ENCODE data around the gene KIAA0930.
A peak's percentile ranks its signal among the peaks of the same experiment; 100 is the strongest.

KIAA0930 gene

GRCh38 chr22:45248832-45249561, 8.3 kb upstream of the KIAA0930 start:
- DNase-seq = no peak
- no peak for TF ChIP-seq CTCF (IDR thresholded peaks at IDR 0.05; ENCODE audit: low read depth, low read length)
- Histone ChIP-seq H3K9me3 (ENCODE audit: severe bottlenecking) (no peaks in the 10 kb centered on the region), H3K27me3 (ENCODE audit: insufficient read depth, low read depth, severe bottlenecking) (no peaks in the 10 kb centered on the region), H3K4me3 (ENCODE audit: low read depth, low read length) (no peak overlapping the region), H3K27ac (no peak overlapping the region), H3K36me3 (no peaks in the 10 kb centered on the region)

GRCh38 chr22:45246060-45246985, 5.6 kb upstream of the KIAA0930 start:
- no peak for DNase-seq
- H3K36me3 ChIP-seq = no peaks in the 10 kb centered on the region
- TF ChIP-seq CTCF (IDR thresholded peaks at IDR 0.05; ENCODE audit: low read depth, low read length) = no peak
- no peaks in the 10 kb centered on the region for H3K27me3 ChIP-seq (ENCODE audit: insufficient read depth, low read depth, severe bottlenecking)
- H3K4me3 ChIP-seq (ENCODE audit: low read depth, low read length) = no peak overlapping the region
- no peak overlapping the region for H3K27ac ChIP-seq
- H3K9me3 ChIP-seq (ENCODE audit: severe bottlenecking) = no peaks in the 10 kb centered on the region

GRCh38 chr22:45244916-45245315, 4.2 kb upstream of the KIAA0930 start:
- Histone ChIP-seq H3K27ac (no peak overlapping the region), H3K9me3 (ENCODE audit: severe bottlenecking) (no peaks in the 10 kb centered on the region), H3K36me3 (no peaks in the 10 kb centered on the region), H3K4me3 (ENCODE audit: low read depth, low read length) (no peak overlapping the region), H3K27me3 (ENCODE audit: insufficient read depth, low read depth, severe bottlenecking) (no peaks in the 10 kb centered on the region)
- TF ChIP-seq CTCF (IDR thresholded peaks at IDR 0.05; ENCODE audit: low read depth, low read length) = no peak
- DNase-seq = no peak

- H3K4me3 ChIP-seq (ENCODE audit: low read depth, low read length) = no peak overlapping the region
- peak; percentile 26 for DNase-seq
- no peaks in the 10 kb centered on the region for H3K27me3 ChIP-seq (ENCODE audit: insufficient read depth, low read depth, severe bottlenecking)
- no peaks in the 10 kb centered on the region; the same call in 1 of the 2 replicates for H3K36me3 ChIP-seq
- no peak overlapping the region for H3K27ac ChIP-seq
- H3K9me3 ChIP-seq (ENCODE audit: severe bottlenecking) = no peaks in the 10 kb centered on the region
- TF ChIP-seq CTCF (IDR thresholded peaks at IDR 0.05; ENCODE audit: low read depth, low read length) = peak; percentile 34; the same call in 1 of the 2 replicates
Observed at GRCh38 chr22:45242778-45243191, 2.1 kb upstream of the KIAA0930 start.

- H3K4me3 ChIP-seq (ENCODE audit: low read depth, low read length) = peak overlapping the region; percentile 69
- no peak overlapping the region for H3K27ac ChIP-seq
- no peak for TF ChIP-seq CTCF (IDR thresholded peaks at IDR 0.05; ENCODE audit: low read depth, low read length)
- no peak for DNase-seq
- H3K27me3 ChIP-seq (ENCODE audit: insufficient read depth, low read depth, severe bottlenecking) = no peaks in the 10 kb centered on the region
- no peaks in the 10 kb centered on the region; the same call in 1 of the 2 replicates for H3K36me3 ChIP-seq
- H3K9me3 ChIP-seq (ENCODE audit: severe bottlenecking) = no peaks in the 10 kb centered on the region
Observed at GRCh38 chr22:45240104-45240809, 437 bp downstream of the KIAA0930 start.
